ENCODE results near the gene OPTN. TPM values are rescaled to one million over a fixed set of nuclear protein-coding genes. Genes with fewer than 3 reads are reported as not detected.
A peak's percentile ranks its signal among the peaks of the same experiment; 100 is the strongest.

Gene OPTN
- total RNA-seq, 4 donors from 2014 or later = 62.1 to 81.5 (median 73.7) TPM

GRCh38 chr10:13117841-13118783 is 18.1 kb downstream of the OPTN start:
- no peaks in the 10 kb centered on the region for H3K27me3 ChIP-seq
- peak overlapping the region in 3 of 4 donors; percentile 30 to 48 (median 36) for H3K27ac ChIP-seq
- TF ChIP-seq POLR2A (IDR thresholded peaks at IDR 0.05) (no peak), CTCF (IDR thresholded peaks at IDR 0.05) (no peak), EP300 (IDR thresholded peaks at IDR 0.05) (no peak)
- 56 to 64% methylated on average over 14 of the region's 14 CpGs for WGBS, 2 donors
- no peak for DNase-seq (ENCODE audit: low spot score in 2 of 2)
- H3K4me1 ChIP-seq = peaks cover 0 to 25% (median 2%) of the 10 kb centered on the region in 4 donors
- H3K9me3 ChIP-seq = no peaks in the 10 kb centered on the region
- H3K4me3 ChIP-seq = no peak overlapping the region
- peaks cover 0 to 76% (median 0%) of the 10 kb centered on the region in 3 donors for H3K36me3 ChIP-seq

- no peak overlapping the region for H3K4me3 ChIP-seq
- no peaks in the 10 kb centered on the region for H3K27me3 ChIP-seq
- H3K9me3 ChIP-seq = no peaks in the 10 kb centered on the region
- peaks cover 0 to 25% (median 2%) of the 10 kb centered on the region in 4 donors for H3K4me1 ChIP-seq
- peaks cover 0 to 76% (median 0%) of the 10 kb centered on the region in 3 donors for H3K36me3 ChIP-seq
- peak overlapping the region in 2 of 4 donors; percentile 36 to 48 for H3K27ac ChIP-seq
- TF ChIP-seq CTCF (IDR thresholded peaks at IDR 0.05) = no peak
- no peak for TF ChIP-seq EP300 (IDR thresholded peaks at IDR 0.05)
- no peak for TF ChIP-seq POLR2A (IDR thresholded peaks at IDR 0.05)
- no peak for DNase-seq (ENCODE audit: low spot score in 2 of 2)
- 61 to 66% methylated on average over 3 of the region's 3 CpGs for WGBS, 2 donors
Measured at GRCh38 chr10:13118784-13119410, 18.9 kb downstream of the OPTN start.

GRCh38 chr10:13120786-13121499 is 21.0 kb downstream of the OPTN start:
- Histone ChIP-seq H3K4me3 (no peak overlapping the region), H3K27ac (no peak overlapping the region), H3K27me3 (no peaks in the 10 kb centered on the region), H3K36me3 (peaks cover 0 to 93% (median 0%) of the 10 kb centered on the region in 3 donors), H3K9me3 (no peaks in the 10 kb centered on the region), H3K4me1 (peaks cover 0 to 22% (median 2%) of the 10 kb centered on the region in 4 donors)
- no peak for TF ChIP-seq CTCF (IDR thresholded peaks at IDR 0.05)
- peak in 1 of 2 donors; percentile 67 for TF ChIP-seq EP300 (IDR thresholded peaks at IDR 0.05)
- WGBS, 2 donors = 83 to 85% methylated on average over 10 of the region's 10 CpGs
- DNase-seq (ENCODE audit: low spot score in 2 of 2) = no peak

- peaks cover 0 to 91% (median under 1%) of the 10 kb centered on the region in 3 donors for H3K36me3 ChIP-seq
Measured at GRCh38 chr10:13121500-13121854, 21.5 kb downstream of the OPTN start.

More at GRCh38 chr10:13121500-13121854, 21.5 kb downstream of the OPTN start:
- no peaks in the 10 kb centered on the region for H3K9me3 ChIP-seq
- peaks cover 0 to 22% (median 2%) of the 10 kb centered on the region in 4 donors for H3K4me1 ChIP-seq
- no peak for DNase-seq (ENCODE audit: low spot score in 2 of 2)
- H3K27me3 ChIP-seq = no peaks in the 10 kb centered on the region
- TF ChIP-seq CTCF (IDR thresholded peaks at IDR 0.05) (no peak), EP300 (IDR thresholded peaks at IDR 0.05) (no peak), POLR2A (IDR thresholded peaks at IDR 0.05) (no peak)
- no peak overlapping the region for H3K4me3 ChIP-seq
- WGBS, 2 donors = 72 to 87% methylated on average over 1 of the region's 1 CpG
- no peak overlapping the region for H3K27ac ChIP-seq
